Kidney (tissue), 14 donors: ENCODE data around the gene HHAT. TPM values are rescaled to one million over a fixed set of nuclear protein-coding genes. Genes with fewer than 3 reads are reported as not detected.

Experiments used
- DNase-seq, 5 donors: peaks; one replicate each; pipeline ENCODE4 v3.0.0-alpha.2; 2013 to 2020
- FAIRE-seq: peaks from 2 replicates; lab custom pipeline; 2012; peaks lifted over from hg19 to GRCh38; lab: Jason Lieb, UNC
- H3K27ac ChIP-seq, 2 donors: one replicate each; pipeline ENCODE4 v1.7.0; 2013; ENCODE audit warnings: low read depth in 2 of 2, low read length in 2 of 2, inconsistent platforms in 1 of 2
- H3K27me3 ChIP-seq: one replicate; pipeline ENCODE4 v1.7.1; 2013; ENCODE audit warnings: low read length, inconsistent platforms; ENCODE audit not compliant: control insufficient read depth, insufficient read depth
- H3K36me3 ChIP-seq, 3 donors: one replicate each; pipeline versions ENCODE4 v1.7.0 to v1.7.1; 2013; ENCODE audit warnings: low read length in 3 of 3, control low read depth in 1 of 3, inconsistent platforms in 1 of 3; ENCODE audit not compliant: insufficient read depth in 3 of 3, control insufficient read depth in 2 of 3
- H3K4me1 ChIP-seq, 3 donors: one replicate each; pipeline versions ENCODE4 v1.7.0 to v1.7.1; 2013; ENCODE audit warnings: low read length in 3 of 3, inconsistent platforms in 1 of 3, low read depth in 1 of 3; ENCODE audit not compliant: control insufficient read depth in 2 of 3, insufficient read depth in 2 of 3
- H3K4me3 ChIP-seq, 3 donors: one replicate each; pipeline versions ENCODE4 v1.7.0 to v1.8.1; 2013; ENCODE audit warnings: low read length in 3 of 3, control low read depth in 1 of 3, inconsistent platforms in 1 of 3
- H3K9ac ChIP-seq, 3 donors: one replicate each; pipeline versions ENCODE4 v1.7.0 to v1.7.1; 2013; ENCODE audit warnings: low read length in 3 of 3, control low read depth in 1 of 3, inconsistent platforms in 1 of 3
- H3K9me3 ChIP-seq, 3 donors: one replicate each; pipeline versions ENCODE4 v1.7.0 to v1.7.1; 2013; ENCODE audit warnings: low read length in 3 of 3, control low read depth in 1 of 3, inconsistent platforms in 1 of 3; ENCODE audit not compliant: control insufficient read depth in 2 of 3, insufficient read depth in 1 of 3
- intact Hi-C: fragments of 100-400 bp; cut with DNase I; formaldehyde crosslinking; loops from one replicate; pipeline ENCODE4 v1.11.1; 2022
- polyA plus RNA-seq: library from polyadenylated mRNA; stranded (reverse); fragments of 350-450 nt; fragmentation: Illumina TruSeq; extraction: RNeasy Lipid Tissue Mini Kit (QIAGEN cat#74804); gene quantifications from one replicate; pipeline ENCODE4 v1.2.3, GENCODE V29; 2014; ENCODE audit warnings: low read depth, low replicate concordance; ENCODE audit not compliant: insufficient read depth
- total RNA-seq: library from RNA; stranded (reverse); fragmentation: NEBNext Ultra II Directional; extraction: Animal tissue kit (Norgen Biotek cat#: 25700); gene quantifications from one replicate; pipeline ENCODE4 v1.2.1, GENCODE V29; 2021
- TF ChIP-seq, protein P1 (sequence below): IDR thresholded peaks from 3 replicates; pipeline ENCODE4 v1.5.1; 2012; ENCODE audit warnings: mild to moderate bottlenecking, moderate library complexity, borderline replicate concordance; ENCODE audit not compliant: insufficient read depth; ENCODE audit errors: extremely low read depth
- donor health status: control.
- donor health status: control.
- donor health status: control.
- donor health status: control.
- donor health status: control.
- donor health status: DM: yes; HTN: yes; CAD: no.
- donor health status: Normal renal cell carcinoma (clear cell type).

HHAT gene
- total and polyA plus RNA-seq, 2 donors from 2014 or later, result 5.5 to 9.7 TPM

DNA sequence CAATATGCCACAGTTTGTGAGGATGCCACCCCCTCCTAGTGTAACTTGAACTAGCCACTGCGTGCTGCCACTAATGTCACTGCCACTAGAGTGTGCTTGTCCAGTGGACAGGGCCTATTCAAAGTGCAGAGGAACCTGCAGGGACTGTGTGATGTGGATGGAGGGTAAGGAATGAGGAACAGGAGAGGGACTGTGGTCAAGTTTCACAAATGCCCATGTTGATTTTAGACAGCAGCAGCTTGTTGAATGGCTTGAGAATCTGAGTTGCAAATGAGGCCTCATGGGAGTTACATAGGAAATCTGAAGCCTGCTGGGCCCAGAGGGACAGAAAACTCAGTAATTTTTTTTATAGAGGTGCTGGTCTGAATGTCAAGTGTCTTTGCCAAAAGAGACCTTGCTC is 112.3 kb downstream of the HHAT start:
- Histone ChIP-seq H3K4me3 (no peak overlapping the region), H3K27me3 (no peaks in the 10 kb centered on the region), H3K9ac (no peak overlapping the region), H3K4me1 (peaks cover 0 to 2% (median 0%) of the 10 kb centered on the region in 3 donors), H3K27ac (no peak overlapping the region), H3K9me3 (no peaks in the 10 kb centered on the region), H3K36me3 (no peaks in the 10 kb centered on the region)
- intact Hi-C loops, result no loop called here
- TF ChIP-seq, protein P1, sequence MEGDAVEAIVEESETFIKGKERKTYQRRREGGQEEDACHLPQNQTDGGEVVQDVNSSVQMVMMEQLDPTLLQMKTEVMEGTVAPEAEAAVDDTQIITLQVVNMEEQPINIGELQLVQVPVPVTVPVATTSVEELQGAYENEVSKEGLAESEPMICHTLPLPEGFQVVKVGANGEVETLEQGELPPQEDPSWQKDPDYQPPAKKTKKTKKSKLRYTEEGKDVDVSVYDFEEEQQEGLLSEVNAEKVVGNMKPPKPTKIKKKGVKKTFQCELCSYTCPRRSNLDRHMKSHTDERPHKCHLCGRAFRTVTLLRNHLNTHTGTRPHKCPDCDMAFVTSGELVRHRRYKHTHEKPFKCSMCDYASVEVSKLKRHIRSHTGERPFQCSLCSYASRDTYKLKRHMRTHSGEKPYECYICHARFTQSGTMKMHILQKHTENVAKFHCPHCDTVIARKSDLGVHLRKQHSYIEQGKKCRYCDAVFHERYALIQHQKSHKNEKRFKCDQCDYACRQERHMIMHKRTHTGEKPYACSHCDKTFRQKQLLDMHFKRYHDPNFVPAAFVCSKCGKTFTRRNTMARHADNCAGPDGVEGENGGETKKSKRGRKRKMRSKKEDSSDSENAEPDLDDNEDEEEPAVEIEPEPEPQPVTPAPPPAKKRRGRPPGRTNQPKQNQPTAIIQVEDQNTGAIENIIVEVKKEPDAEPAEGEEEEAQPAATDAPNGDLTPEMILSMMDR, result no peak
- DNase-seq (no peak), FAIRE-seq (no peak)

DNA sequence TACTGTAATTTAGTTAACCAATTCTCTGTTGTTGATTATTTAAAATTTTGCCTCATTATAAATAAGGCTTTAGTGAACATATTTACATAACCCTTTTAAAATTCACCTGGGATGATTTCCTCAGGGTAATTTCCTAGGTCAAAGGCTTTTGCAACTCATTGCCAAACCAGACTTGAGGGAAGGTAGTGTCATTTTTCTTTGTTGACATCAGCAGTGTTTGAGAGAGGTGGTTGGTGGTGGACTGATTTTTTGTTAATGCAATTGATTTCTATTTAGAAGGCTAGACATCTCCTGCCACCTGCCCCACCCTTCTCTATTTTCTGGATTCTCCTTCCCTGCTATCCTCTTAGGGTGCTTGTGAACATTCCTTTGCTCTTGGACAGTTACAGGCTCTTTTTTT is 116.8 kb downstream of the HHAT start:
- no peaks in the 10 kb centered on the region for H3K36me3 ChIP-seq
- no peak overlapping the region for H3K27ac ChIP-seq
- no peak for DNase-seq
- intact Hi-C loops, result no loop called here
- H3K4me1 ChIP-seq, result no peaks in the 10 kb centered on the region
- TF ChIP-seq, protein P1, result no peak
- no peak overlapping the region for H3K9ac ChIP-seq
- no peak overlapping the region for H3K4me3 ChIP-seq
- H3K9me3 ChIP-seq, result no peaks in the 10 kb centered on the region
- no peaks in the 10 kb centered on the region for H3K27me3 ChIP-seq
- FAIRE-seq, result peak; percentile 3

DNA sequence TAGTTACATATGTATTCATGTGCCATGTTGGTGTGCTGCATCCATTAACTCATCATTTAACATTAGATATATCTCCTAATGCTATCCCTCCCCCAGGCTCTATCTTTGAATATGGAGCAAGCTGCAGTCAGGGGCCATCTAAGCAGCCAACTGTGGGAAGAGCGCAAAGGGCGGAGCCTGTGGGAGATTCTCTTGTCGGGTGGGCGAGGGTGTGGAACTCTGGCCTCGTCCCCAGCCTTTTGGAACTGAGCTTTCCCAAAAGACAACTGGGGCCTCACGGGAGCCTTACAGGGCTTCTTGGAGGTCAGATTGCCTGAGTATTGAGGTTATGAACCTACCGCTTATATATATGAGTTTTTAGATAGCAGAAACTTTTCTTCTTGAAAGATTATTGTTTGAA is 117.2 kb downstream of the HHAT start:
- Histone ChIP-seq H3K36me3 (no peaks in the 10 kb centered on the region), H3K9me3 (no peaks in the 10 kb centered on the region), H3K4me1 (no peaks in the 10 kb centered on the region), H3K9ac (no peak overlapping the region), H3K27me3 (no peaks in the 10 kb centered on the region), H3K4me3 (no peak overlapping the region), H3K27ac (no peak overlapping the region)
- no peak for FAIRE-seq
- no peak for DNase-seq
- TF ChIP-seq, protein P1, result no peak
- intact Hi-C loops, result no loop called here

DNA sequence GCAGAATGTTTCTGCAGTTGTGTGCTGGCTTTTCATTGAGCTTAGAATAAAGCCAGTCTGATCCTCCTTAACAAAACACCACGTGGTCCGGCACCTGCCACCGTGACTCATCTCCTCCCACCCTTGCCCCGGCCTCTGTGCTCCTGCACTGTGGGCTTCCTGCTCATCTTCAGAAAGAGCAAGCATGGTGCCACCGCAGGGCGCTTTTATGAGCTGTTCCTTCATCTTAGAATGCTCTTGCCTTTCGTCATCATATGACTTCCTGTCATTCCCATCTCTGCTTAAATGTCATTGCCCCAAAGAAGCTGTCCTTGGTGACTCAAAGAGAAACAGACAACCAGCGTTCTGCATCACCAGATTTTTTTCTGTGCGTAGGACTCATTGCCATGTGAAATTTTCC is 117.8 kb downstream of the HHAT start:
- Histone ChIP-seq H3K27me3 (no peaks in the 10 kb centered on the region), H3K4me3 (no peak overlapping the region), H3K36me3 (no peaks in the 10 kb centered on the region), H3K27ac (no peak overlapping the region), H3K9me3 (no peaks in the 10 kb centered on the region), H3K4me1 (no peaks in the 10 kb centered on the region), H3K9ac (no peak overlapping the region)
- FAIRE-seq (no peak), DNase-seq (no peak)
- intact Hi-C loops, result no loop called here
- TF ChIP-seq, protein P1, result no peak
